ENCODE data around the gene IMPA2.

DNA sequence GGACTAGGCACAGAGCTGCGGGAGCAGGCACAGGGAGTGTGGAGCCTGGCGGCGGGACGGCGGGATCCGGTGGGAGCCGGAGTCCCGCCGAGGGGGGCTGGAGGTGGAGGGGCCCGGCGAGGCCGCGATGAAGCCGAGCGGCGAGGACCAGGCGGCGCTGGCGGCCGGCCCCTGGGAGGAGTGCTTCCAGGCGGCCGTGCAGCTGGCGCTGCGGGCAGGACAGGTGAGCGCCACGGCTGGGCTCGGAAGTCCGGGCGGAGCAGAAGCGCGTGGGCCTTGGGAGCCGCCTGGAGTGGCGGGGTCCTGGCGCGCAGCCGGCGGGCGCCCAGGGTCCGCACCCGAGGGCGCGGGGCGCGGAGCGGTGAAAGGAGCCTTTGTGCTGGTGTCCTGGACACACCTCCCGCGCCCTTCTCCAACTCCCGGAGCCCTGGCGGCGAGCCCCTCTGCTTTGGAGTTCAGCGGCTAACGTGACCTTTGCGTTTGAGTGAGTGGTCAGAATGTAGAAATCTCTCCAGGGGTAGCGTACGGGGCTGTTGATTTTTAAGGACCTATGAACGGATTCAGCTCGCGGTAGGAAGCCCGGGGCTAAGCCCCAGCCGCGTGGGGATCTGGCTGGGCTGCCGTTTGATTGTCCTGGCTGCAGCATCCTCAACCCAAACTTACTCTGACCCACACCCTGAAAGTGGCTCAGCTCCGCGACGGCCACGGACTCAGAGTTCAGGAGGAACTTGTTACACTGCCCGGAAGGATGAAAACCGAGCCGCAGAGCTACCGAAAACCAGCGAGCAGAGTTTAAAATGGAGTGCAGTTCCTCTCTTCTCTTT, 448 bp downstream of the IMPA2 start:
- TF ChIP-seq, protein P1, sequence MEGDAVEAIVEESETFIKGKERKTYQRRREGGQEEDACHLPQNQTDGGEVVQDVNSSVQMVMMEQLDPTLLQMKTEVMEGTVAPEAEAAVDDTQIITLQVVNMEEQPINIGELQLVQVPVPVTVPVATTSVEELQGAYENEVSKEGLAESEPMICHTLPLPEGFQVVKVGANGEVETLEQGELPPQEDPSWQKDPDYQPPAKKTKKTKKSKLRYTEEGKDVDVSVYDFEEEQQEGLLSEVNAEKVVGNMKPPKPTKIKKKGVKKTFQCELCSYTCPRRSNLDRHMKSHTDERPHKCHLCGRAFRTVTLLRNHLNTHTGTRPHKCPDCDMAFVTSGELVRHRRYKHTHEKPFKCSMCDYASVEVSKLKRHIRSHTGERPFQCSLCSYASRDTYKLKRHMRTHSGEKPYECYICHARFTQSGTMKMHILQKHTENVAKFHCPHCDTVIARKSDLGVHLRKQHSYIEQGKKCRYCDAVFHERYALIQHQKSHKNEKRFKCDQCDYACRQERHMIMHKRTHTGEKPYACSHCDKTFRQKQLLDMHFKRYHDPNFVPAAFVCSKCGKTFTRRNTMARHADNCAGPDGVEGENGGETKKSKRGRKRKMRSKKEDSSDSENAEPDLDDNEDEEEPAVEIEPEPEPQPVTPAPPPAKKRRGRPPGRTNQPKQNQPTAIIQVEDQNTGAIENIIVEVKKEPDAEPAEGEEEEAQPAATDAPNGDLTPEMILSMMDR (IDR thresholded peaks at IDR 0.05): no peak
- peak; percentile 59; the same call in 1 of the 2 replicates for TF ChIP-seq POLR2AphosphoS5 (IDR thresholded peaks at IDR 0.05; ENCODE audit: low read depth, low read length)
- no peak for TF ChIP-seq TCF7L2 (IDR thresholded peaks at IDR 0.05; ENCODE audit: low read depth, low read length)
